Right lobe of liver (tissue), 4 donors: ENCODE data around the gene FAM13A.

Experiments used
- POLR2A ChIP-seq: fragments of 450-650 bp; IDR thresholded peaks from one replicate; pipeline ENCODE4 v1.6.1; 2017; ENCODE audit warnings: antibody characterized with exemption, mild to moderate bottlenecking
- TF ChIP-seq, protein P1 (sequence below), 4 donors: fragments of 200-600 bp in 3 of 4; fragments of 450-650 bp in 1 of 4; IDR thresholded peaks; one replicate each; pipeline versions ENCODE4 v1.5.1 to v1.8.0; 2016 to 2022; ENCODE audit warnings: antibody characterized with exemption in 4 of 4, mild to moderate bottlenecking in 2 of 4
- donor health status: DM: no; HTN: no; CAD: no.
- donor health status: DM: no; HTN: no; CAD: no.
- donor health status: DM: no; HTN: yes; CAD: no.

DNA sequence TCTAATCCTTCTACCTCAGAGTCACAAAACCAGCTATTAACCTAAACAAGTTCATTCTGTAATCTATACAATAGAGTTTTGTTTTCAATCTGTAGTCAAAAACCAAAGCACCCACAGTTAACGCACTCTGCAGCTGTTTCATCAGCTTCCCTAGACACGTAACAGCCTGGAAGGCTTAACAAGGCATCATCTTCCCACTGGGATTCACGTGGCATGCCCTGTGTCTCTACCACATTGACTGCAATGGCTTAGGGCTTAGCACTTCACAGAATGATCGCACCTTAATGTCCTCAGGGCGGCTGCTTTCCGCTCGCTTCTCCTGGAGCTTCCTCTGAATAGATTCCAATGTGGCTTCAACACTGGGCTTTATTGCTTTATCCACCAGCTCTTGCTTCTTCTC lies 309.6 kb downstream of the FAM13A start:
- TF ChIP-seq, protein P1, sequence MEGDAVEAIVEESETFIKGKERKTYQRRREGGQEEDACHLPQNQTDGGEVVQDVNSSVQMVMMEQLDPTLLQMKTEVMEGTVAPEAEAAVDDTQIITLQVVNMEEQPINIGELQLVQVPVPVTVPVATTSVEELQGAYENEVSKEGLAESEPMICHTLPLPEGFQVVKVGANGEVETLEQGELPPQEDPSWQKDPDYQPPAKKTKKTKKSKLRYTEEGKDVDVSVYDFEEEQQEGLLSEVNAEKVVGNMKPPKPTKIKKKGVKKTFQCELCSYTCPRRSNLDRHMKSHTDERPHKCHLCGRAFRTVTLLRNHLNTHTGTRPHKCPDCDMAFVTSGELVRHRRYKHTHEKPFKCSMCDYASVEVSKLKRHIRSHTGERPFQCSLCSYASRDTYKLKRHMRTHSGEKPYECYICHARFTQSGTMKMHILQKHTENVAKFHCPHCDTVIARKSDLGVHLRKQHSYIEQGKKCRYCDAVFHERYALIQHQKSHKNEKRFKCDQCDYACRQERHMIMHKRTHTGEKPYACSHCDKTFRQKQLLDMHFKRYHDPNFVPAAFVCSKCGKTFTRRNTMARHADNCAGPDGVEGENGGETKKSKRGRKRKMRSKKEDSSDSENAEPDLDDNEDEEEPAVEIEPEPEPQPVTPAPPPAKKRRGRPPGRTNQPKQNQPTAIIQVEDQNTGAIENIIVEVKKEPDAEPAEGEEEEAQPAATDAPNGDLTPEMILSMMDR (IDR thresholded peaks at IDR 0.05): no peak
- TF ChIP-seq POLR2A: no peak
